ENCODE results near the gene PLCH2. TPM values are rescaled to one million over a fixed set of nuclear protein-coding genes. Genes with fewer than 3 reads are reported as not detected.

The PLCH2 gene
- total and polyA plus RNA-seq, 9 of the 15 experiments (the other 6 are each of a cell fraction or from before 2014, with no cell fraction given) = 0.16 TPM; not detected in 8

DNA sequence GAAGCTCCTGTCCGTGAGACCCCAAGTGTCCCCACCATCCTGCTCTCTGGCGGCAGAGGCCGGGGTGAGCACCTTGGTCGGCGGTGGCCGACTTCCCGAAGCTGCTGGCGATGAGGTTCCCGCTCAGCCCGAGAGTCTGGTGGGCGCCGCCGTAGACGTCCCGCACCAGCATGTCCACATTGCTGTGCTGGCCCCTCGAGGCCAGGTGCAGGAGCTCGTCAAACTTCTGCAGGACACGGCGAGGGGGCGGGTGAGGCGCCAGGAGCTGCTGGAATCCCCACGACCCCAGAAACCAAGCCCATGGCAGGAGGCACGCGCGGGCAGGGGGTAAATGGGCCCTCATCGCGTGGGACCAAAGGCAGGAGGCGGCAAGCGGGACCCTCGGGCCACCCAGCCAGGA, 43.6 kb downstream of the PLCH2 start:
- intact Hi-C loops (cut with micrococcal nuclease) = no loop called here
- Histone ChIP-seq H3K79me2 (ENCODE audit: control insufficient read depth, insufficient read depth, low read length) (peaks cover 33% of the 10 kb centered on the region), H3K9me3 (replicated peaks; ENCODE audit: control insufficient read depth, insufficient read depth, low read depth, low read length) (no peaks in the 10 kb centered on the region), H3K9me1 (ENCODE audit: control insufficient read depth, insufficient read depth, low read length) (peaks cover 16% of the 10 kb centered on the region), H2AFZ (ENCODE audit: low read depth, low read length) (no peak overlapping the region), H3K9ac (ENCODE audit: insufficient read depth in 1 of 2, low read depth in 2 of 2, low read length in 2 of 2) (no peak overlapping the region), H4K20me1 (replicated peaks; ENCODE audit: control insufficient read depth, insufficient read depth, low read length) (peaks cover 27% of the 10 kb centered on the region), H3K4me2 (ENCODE audit: insufficient read depth, low read length) (no peak overlapping the region), H3K4me3 (no peak overlapping the region), H3K36me3 (ENCODE audit: control insufficient read depth, insufficient read depth, low read length) (peaks cover 99% of the 10 kb centered on the region), H3K4me1 (replicated peaks in 1 of 2; ENCODE audit: control insufficient read depth in 2 of 2, insufficient read depth in 2 of 2, low read length in 2 of 2) (peaks cover 12 to 40% of the 10 kb centered on the region in 2 experiments; a peak in 4 of 5 replicates), H3K27ac (ENCODE audit: extremely low read depth, low read depth, low read length) (no peak overlapping the region), H3K27me3 (ENCODE audit: control insufficient read depth in 2 of 2, insufficient read depth in 2 of 2, low read length in 2 of 2) (no peaks in the 10 kb centered on the region)
- FAIRE-seq (no peak), DNase-seq (ENCODE audit: extremely low read depth in 1 of 4, low spot score in 3 of 4) (no peak), ATAC-seq (no peak)
- TF ChIP-seq POLR2G (IDR thresholded peaks at IDR 0.05; ENCODE audit: low read depth, low read length) (peak; percentile 53), RBFOX2 (IDR thresholded peaks at IDR 0.05; ENCODE audit: low read depth, low read length) (peak; percentile 55), TCFL5 (CRISPR knock-in tag; conservative IDR thresholded peaks at IDR 0.05) (no peak)
- POLR2A ChIA-PET = interaction anchor here (0.6 to 1.3 kb wide), 2 partner anchors 10 to 513 kb away, joined by 3 to 5 read pairs; no protein-coding TSS in a partner anchor
- no TSS peak for BruUV-seq (replicated peaks)
- in situ Hi-C loops (cut with MboI) = no loop called here
- CTCF ChIA-PET (ENCODE audit: low intra/inter-chr PET ratio) = no interaction called here
- 94% methylated on average over 19 of the region's 30 CpGs for WGBS (ENCODE audit: insufficient coverage, low coverage, missing lambda C conversion rate)

DNA sequence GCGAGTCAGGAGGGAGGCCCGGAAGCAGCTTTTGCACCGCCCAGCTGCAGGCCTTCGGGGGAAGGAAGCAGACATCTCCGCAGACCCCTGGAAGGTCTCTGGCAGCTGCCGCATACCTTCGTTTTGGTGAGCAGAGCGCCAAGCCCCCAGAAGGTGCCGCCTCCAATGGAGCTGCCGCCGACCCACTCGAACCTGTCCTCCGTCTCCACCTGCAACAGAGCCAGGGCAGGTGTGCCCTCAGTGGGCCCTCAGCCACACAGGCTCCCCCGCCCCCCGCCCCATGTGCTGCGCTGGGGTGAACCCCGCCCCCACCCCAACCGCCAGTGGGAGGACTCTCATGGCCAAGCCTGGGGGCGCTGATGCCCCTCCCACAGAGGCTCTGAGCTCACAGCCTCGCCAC, 44.1 kb downstream of the PLCH2 start:
- Histone ChIP-seq H3K9me3 (replicated peaks; ENCODE audit: control insufficient read depth, insufficient read depth, low read depth, low read length) (no peaks in the 10 kb centered on the region), H3K27me3 (ENCODE audit: control insufficient read depth in 2 of 2, insufficient read depth in 2 of 2, low read length in 2 of 2) (no peaks in the 10 kb centered on the region), H3K4me1 (replicated peaks in 1 of 2; ENCODE audit: control insufficient read depth in 2 of 2, insufficient read depth in 2 of 2, low read length in 2 of 2) (peaks cover 17 to 44% of the 10 kb centered on the region in 2 experiments; a peak in 4 of 5 replicates), H2AFZ (ENCODE audit: low read depth, low read length) (no peak overlapping the region), H3K27ac (ENCODE audit: extremely low read depth, low read depth, low read length) (no peak overlapping the region), H3K4me3 (no peak overlapping the region), H3K36me3 (ENCODE audit: control insufficient read depth, insufficient read depth, low read length) (peaks cover 98% of the 10 kb centered on the region), H3K4me2 (ENCODE audit: insufficient read depth, low read length) (no peak overlapping the region), H3K9me1 (ENCODE audit: control insufficient read depth, insufficient read depth, low read length) (peaks cover 21% of the 10 kb centered on the region), H3K79me2 (ENCODE audit: control insufficient read depth, insufficient read depth, low read length) (peaks cover 38% of the 10 kb centered on the region), H3K9ac (ENCODE audit: insufficient read depth in 1 of 2, low read depth in 2 of 2, low read length in 2 of 2) (peak overlapping the region in 1 of 2 experiments; percentile 10; a peak in 1 of 4 replicates), H4K20me1 (replicated peaks; ENCODE audit: control insufficient read depth, insufficient read depth, low read length) (peaks cover 32% of the 10 kb centered on the region)
- DNase-seq (ENCODE audit: extremely low read depth in 1 of 4, low spot score in 3 of 4) (peak in 1 of 4 experiments; percentile 49), FAIRE-seq (no peak), ATAC-seq (no peak)
- TF ChIP-seq MBD2 (IDR thresholded peaks at IDR 0.05; ENCODE audit: borderline replicate concordance, low read depth) (no peak), RBFOX2 (IDR thresholded peaks at IDR 0.05; ENCODE audit: low read depth, low read length) (peak; percentile 14; the same call in 1 of the 2 replicates)
- BruUV-seq (replicated peaks) = no TSS peak
- POLR2A ChIA-PET = interaction anchor here (0.6 to 1.3 kb wide), 2 partner anchors 10 to 513 kb away, joined by 3 to 5 read pairs; no protein-coding TSS in a partner anchor
- CTCF ChIA-PET (ENCODE audit: low intra/inter-chr PET ratio) = no interaction called here
- in situ Hi-C loops (cut with MboI) (no loop called here), intact Hi-C loops (cut with micrococcal nuclease) (no loop called here)
- 95% methylated on average over 12 of the region's 20 CpGs for WGBS (ENCODE audit: insufficient coverage, low coverage, missing lambda C conversion rate)
